Activated naive CD4-positive, alpha-beta T cell treated with anti-CD3 and anti-CD28 coated beads for 36 hours (primary cell): ENCODE results near the gene FKTN. TPM values are rescaled to one million over a fixed set of nuclear protein-coding genes. Genes with fewer than 3 reads are reported as not detected.
"Not testable (repeated sequence)": the region's sequence is repeated elsewhere in the genome, so short reads cannot be mapped to it uniquely, and the experiment has no call there.

Experiments
- CTCF ChIA-PET: fragments of 350-600 bp; sonication (Branson Sonifier 250); formaldehyde crosslinking; loops from one replicate; lab custom pipeline; 2021; ENCODE audit warnings: antibody characterized with exemption; lab: Charles Lee
- DNase-seq: peaks from one replicate; pipeline ENCODE4 v3.0.0-alpha.2; 2020
- H3K27ac Mint-ChIP-seq: one replicate; pipeline ENCODE4 v1.8.0; 2021; ENCODE audit warnings: mild to moderate bottlenecking, mixed read lengths
- H3K27me3 Mint-ChIP-seq: one replicate; pipeline ENCODE4 v1.8.0; 2021; ENCODE audit warnings: low read depth, mixed read lengths
- H3K36me3 Mint-ChIP-seq: one replicate; pipeline ENCODE4 v1.8.0; 2021; ENCODE audit warnings: low read depth, mixed read lengths
- H3K4me1 Mint-ChIP-seq: one replicate; pipeline ENCODE4 v1.8.0; 2021; ENCODE audit warnings: low read depth, mixed read lengths
- H3K4me3 Mint-ChIP-seq: one replicate; pipeline ENCODE4 v1.8.0; 2021; ENCODE audit warnings: mild to moderate bottlenecking, moderate library complexity, mixed read lengths
- H3K9me3 Mint-ChIP-seq: one replicate; pipeline ENCODE4 v1.8.0; 2021; ENCODE audit warnings: mixed read lengths
- intact Hi-C: fragments of 100-400 bp; cut with micrococcal nuclease; formaldehyde crosslinking; loops from one replicate; pipeline ENCODE4 v1.15.1; 2023
- total RNA-seq, 2 experiments: library from RNA; stranded (reverse); gene quantifications; one replicate each; pipeline ENCODE4 v1.2.3, GENCODE V29; 2021

Gene FKTN
- total RNA-seq = 1 to 10 TPM; 8.0 to 9.6 TPM

DNA sequence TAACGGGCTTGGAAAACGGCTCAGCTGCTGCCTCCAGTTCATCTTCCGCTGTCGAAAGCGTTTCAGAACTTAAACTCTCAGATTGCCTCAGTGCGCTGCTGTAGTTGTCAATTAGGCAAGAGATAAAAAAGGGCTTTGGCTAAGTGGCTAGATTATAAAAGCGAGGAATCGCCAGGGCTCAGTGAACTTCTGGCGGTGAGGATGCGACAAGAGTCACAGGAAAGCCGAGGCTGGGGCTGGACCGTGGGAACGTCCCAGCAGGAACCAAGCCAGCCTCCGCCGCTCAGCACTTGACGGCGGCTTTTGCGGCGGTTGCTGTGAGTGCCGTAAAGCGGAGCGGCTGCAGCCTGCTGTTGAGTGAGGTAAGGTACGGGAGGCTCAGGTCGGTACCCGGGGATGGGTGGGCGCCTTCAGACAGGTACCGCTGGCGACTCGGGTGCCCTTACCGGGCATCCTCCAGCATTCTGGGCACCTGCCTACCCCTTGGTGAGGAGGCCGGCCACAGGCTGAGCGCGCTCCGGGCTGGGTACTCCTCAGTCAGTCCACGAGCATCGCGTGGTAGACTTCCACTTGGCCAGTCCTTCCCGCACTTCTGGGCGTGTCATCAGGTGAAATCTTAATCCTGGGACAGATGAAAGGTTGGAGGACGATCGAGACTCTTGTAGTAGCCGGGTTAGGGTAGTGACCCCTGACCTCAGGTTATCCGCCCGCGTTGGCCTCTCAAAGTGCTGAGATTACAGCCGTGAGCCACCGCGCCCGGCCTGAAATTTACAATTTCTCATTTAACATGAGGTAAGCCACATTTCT, at the start of gene FKTN:
Gene FKTN (plus strand): TSS at position 328 of the 807 bp plus-strand sequence. CDS start 16,902 bp downstream, outside the sequence.
- DNase-seq = peak; percentile 88
- intact Hi-C loops = loop anchor here (1.0 to 10.0 kb wide), 8 partner anchors 16 to 1727 kb away; partner anchors contain the start of genes FSD1L, NIPSNAP3A, RAD23B and SLC44A1
- Mint-ChIP-seq H3K27ac (peak within 1 kb of the TSS; percentile 77), H3K4me3 (peak within 1 kb of the TSS; percentile 85), H3K27me3 (no peaks in the 10 kb centered on the region), H3K9me3 (peaks cover 6% of the 10 kb centered on the region), H3K36me3 (peaks cover 24% of the 10 kb centered on the region), H3K4me1 (peaks cover 16% of the 10 kb centered on the region)
- CTCF ChIA-PET = no interaction called here

DNA sequence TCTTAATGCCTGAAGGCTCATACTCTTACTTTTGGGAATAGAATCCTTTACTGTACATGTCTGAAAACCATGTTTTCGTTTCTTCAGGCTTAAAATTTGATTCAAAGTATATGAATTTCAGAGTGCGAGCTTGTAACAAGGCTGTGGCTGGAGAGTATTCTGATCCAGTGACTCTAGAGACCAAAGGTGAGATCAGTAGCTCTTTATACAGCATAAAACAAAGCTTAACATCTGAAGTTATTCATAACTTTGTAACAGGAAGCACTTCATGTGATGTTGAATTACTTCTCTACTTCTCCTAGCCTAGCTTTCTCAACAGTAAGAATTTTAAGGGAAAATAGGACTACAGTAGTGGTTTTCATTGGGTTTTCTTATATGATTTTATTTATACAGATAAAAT, 49.4 kb upstream of the FKTN start:
- intact Hi-C loops = no loop called here
- H3K4me3 Mint-ChIP-seq = no peak overlapping the region
- H3K4me1 Mint-ChIP-seq = no peaks in the 10 kb centered on the region
- no peaks in the 10 kb centered on the region for H3K9me3 Mint-ChIP-seq
- no peaks in the 10 kb centered on the region for H3K36me3 Mint-ChIP-seq
- no peak overlapping the region for H3K27ac Mint-ChIP-seq
- DNase-seq = no peak
- no peaks in the 10 kb centered on the region for H3K27me3 Mint-ChIP-seq
- CTCF ChIA-PET = no interaction called here

DNA sequence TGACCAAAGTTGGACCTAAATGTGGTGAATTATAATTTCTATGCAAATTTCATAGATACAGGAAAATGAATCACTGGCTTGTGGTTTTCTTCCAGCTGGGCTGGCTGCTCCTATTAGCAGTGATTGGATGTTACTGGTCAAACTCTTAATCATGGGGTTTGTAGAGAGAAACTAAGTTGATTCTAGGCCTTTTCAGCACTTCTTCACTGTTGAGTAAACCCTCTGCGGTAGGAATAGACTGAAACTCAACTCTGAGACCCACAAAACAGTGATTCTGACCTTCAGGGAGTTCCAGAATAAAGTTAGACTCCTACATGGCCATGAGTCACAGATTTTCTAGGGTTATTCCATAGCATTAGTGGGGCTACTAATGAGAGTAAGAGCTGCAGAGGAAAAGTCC, 47.9 kb upstream of the FKTN start:
- H3K9me3 Mint-ChIP-seq = no peaks in the 10 kb centered on the region
- H3K27me3 Mint-ChIP-seq = peaks cover 2% of the 10 kb centered on the region
- no peak overlapping the region for H3K4me3 Mint-ChIP-seq
- CTCF ChIA-PET = no interaction called here
- DNase-seq = no peak
- no peak overlapping the region for H3K27ac Mint-ChIP-seq
- no peaks in the 10 kb centered on the region for H3K4me1 Mint-ChIP-seq
- no peaks in the 10 kb centered on the region for H3K36me3 Mint-ChIP-seq
- intact Hi-C loops = no loop called here

DNA sequence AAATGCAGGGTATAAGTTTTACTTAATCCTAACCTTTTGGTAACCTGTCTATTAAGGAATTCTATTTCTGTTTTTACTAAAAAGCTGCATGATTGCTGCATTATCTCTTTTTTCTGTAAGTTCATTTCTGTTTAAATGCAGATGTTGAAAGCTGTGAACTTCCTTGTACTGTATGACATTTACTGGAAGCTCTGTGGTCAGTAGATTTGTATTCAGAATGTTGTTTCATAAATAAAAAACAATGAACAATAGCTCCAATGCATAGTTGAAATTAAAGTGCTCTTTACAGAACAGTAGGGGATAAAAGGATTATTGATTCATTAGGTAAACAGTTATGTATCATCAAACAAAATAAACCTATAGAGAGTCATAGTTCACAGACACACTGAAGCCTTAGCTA, 46.5 kb upstream of the FKTN start:
- Mint-ChIP-seq H3K4me3 (no peak overlapping the region), H3K27ac (no peak overlapping the region), H3K36me3 (no peaks in the 10 kb centered on the region), H3K4me1 (no peaks in the 10 kb centered on the region), H3K9me3 (no peaks in the 10 kb centered on the region), H3K27me3 (peaks cover 2% of the 10 kb centered on the region)
- DNase-seq = no peak
- intact Hi-C loops = no loop called here
- CTCF ChIA-PET = interaction anchor here (0.7 to 1.0 kb wide), 2 partner anchors 126 to 385 kb away, joined by 3 read pairs; no protein-coding TSS in a partner anchor

DNA sequence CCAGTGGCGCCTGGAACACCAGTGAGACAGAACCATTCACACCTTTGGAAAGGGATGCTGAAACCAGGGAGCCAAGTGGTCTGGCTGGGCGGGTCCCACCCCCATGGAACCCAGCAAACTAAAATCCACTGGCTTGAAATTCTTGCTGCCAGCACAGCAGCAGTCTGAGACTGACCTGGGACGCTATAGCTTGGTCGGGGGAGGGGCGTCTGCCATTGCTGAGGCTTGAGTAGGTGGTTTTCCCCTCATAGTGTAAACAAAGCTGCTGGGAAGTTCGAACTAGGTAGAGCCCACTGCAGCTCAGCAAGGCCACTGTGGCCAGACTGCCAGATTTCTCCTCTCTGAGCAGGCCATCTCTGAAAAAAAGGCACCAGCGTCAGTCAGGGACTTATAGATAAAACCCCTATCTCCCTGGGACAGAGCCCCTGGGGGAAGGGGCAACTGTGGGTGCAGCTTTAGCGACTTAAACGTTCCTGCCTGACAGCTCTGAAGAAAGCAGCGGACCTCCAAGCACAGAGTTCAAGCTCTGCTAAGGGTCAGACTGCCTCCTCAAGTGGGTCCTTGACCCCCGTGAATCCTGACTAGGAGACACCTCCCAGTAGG, 42.0 kb upstream of the FKTN start:
- Mint-ChIP-seq H3K4me3 (no peak overlapping the region), H3K27me3 (peaks cover 11% of the 10 kb centered on the region), H3K4me1 (no peaks in the 10 kb centered on the region), H3K9me3 (no peaks in the 10 kb centered on the region), H3K27ac (no peak overlapping the region), H3K36me3 (no peaks in the 10 kb centered on the region)
- DNase-seq = no peak
- intact Hi-C loops = no loop called here
- CTCF ChIA-PET = no interaction called here

DNA sequence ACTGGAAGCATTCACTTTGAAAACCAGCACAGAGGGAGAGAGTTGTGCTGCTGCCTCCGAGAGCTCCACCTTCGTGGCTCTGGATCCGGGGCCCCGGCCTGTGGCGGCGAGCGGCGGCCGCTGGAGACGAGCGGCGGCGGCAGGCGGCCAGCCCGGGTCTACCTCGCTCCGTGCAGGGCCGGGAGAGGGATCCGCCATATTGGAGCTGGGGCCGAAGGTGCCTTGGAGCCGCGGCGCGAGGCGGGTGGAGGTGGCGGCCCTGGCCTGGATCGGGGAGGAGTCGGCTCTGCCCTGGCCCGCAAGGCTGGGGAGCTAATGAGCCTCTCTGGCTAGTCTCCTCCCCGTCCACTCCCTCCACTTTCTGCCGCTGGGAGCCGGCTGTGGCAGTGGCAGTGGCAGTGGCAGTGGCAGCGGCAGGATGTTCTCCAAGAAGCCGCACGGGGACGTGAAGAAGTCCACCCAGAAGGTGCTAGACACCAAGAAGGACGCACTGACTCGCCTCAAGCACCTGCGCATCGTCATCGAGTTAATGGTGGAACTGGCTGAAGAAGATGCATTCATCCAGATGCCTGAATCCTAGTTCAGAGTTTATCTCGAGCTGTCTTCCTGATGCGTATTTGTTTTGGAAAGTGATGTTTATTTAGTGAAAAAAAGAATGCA, 38.1 kb upstream of the FKTN start:
- H3K4me3 Mint-ChIP-seq, H3K4me1 Mint-ChIP-seq, intact Hi-C loops: not testable (repeated sequence)

DNA sequence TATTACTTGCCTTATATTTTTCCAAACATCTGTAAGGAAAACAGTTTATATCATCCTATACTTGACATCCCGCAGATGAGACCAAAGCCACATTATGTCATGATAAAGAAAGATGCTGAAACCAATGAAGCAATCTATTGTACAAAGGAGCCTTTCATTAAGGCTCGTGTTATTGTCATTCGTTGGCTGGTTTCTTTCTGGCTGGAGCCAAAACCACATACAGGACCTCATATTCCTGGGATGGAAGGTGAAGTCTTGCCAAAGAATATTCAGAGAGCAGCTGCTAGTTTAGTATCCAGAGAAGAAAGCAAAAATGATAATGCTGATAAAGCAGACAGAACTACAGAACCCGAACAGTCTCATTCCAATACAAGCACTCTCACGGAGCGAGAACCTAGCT, 36.9 kb upstream of the FKTN start:
- H3K4me3 Mint-ChIP-seq, intact Hi-C loops, DNase-seq, H3K36me3 Mint-ChIP-seq, H3K27ac Mint-ChIP-seq, H3K27me3 Mint-ChIP-seq, CTCF ChIA-PET, H3K9me3 Mint-ChIP-seq, H3K4me1 Mint-ChIP-seq: not testable (repeated sequence)

More for the DNA sequence above, 38.1 kb upstream of the FKTN start:
- H3K9me3 Mint-ChIP-seq, CTCF ChIA-PET, H3K36me3 Mint-ChIP-seq, H3K27me3 Mint-ChIP-seq, H3K27ac Mint-ChIP-seq: not testable (repeated sequence)
- DNase-seq = peak; percentile 14

DNA sequence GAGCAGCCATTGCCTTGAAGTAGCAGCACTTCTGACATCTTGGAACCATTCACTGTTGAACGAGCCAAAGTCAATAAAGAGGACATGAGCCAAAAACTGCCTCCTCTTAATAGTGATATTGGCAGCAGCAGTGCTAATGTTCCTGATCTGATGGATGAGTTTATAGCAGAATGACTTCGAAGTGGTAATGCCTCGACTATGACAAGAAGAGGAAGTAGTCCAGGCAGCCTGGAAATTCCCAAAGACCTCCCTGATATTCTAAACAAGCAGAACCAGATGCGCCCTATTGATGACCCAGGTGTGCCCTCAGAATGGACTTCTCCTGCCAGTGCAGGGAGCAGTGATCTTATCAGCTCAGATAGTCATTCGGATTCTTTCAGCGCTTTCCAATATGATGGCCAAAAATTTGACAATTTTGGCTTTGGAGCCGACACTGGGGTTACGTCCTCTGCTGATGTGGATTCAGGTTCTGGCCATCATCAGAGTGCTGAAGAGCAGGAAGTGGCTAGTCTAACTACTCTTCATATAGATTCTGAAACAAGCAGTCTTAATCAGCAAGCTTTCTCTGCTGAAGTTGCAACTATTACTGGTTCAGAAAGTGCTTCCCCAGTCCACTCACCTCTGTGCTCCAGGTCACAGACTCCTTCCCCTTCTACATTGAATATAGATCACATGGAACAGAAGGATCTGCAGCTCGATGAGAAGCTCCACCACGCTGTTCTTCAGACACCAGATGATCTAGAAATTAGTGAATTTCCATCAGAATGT, 35.1 kb upstream of the FKTN start:
- intact Hi-C loops, H3K9me3 Mint-ChIP-seq, H3K4me1 Mint-ChIP-seq, H3K27ac Mint-ChIP-seq, H3K36me3 Mint-ChIP-seq, H3K27me3 Mint-ChIP-seq, H3K4me3 Mint-ChIP-seq, CTCF ChIA-PET, DNase-seq: not testable (repeated sequence)

DNA sequence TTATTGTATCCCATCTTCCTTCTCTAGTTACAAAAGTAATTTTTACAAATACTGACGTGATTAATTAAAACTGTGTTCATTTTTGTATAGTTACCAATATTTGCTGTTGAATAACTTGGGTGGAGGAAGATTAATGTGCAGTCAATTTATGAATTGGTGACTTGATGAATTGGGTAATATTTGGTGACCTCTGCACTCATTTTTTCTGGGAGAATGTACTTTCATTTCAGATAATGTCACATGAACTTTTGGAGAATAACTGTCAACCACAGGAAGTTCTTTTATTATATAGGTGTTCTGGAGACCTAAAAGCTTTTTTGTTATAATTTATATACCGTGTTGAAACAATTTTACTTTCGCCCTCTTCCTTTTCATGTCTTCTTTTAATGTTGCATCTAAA, 26.4 kb upstream of the FKTN start:
- intact Hi-C loops = no loop called here
- CTCF ChIA-PET = no interaction called here
- no peak for DNase-seq
- H3K27ac Mint-ChIP-seq = no peak overlapping the region
- H3K27me3 Mint-ChIP-seq = peaks cover 2% of the 10 kb centered on the region
- H3K4me1 Mint-ChIP-seq = peaks cover 23% of the 10 kb centered on the region
- no peaks in the 10 kb centered on the region for H3K36me3 Mint-ChIP-seq
- H3K4me3 Mint-ChIP-seq = no peak overlapping the region
- H3K9me3 Mint-ChIP-seq = peaks cover 4% of the 10 kb centered on the region

DNA sequence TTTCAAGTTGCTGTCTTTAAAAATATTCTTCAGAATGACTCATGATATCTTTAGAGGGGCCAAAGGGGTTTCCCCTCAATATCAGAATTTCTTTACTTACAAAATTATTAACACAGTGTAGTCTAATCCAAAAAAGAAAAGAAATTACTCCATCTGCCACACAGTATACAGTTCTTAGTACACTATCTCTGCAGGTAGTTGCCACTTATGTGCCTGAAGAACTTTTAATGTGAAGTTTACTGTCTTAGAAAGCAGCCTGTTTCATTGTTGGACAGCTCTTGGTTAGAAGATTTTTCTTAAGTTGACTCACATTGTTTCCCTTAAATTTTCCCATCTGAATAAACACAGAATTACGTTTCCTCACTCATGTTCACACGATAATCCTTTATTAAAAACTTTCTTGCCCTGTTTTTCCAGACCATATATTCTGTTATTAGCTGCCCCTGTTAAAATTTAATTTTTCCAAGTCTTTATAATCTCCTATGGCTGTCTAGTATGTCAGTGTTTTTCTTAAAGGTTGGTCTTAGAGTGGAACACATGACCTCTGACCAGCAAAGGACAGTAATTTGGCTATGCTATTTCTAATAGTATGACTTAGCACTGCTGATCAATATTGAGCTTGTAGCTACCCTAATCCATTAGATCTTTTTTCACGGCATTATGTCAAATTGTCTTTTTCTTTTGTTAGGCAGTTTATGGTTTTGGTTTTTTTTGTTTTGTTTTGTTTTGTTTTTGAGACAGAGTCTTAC, 21.8 kb upstream of the FKTN start:
- Mint-ChIP-seq H3K36me3 (no peaks in the 10 kb centered on the region), H3K9me3 (no peaks in the 10 kb centered on the region), H3K4me3 (no peak overlapping the region), H3K27me3 (peaks cover 2% of the 10 kb centered on the region), H3K27ac (no peak overlapping the region), H3K4me1 (peaks cover 22% of the 10 kb centered on the region)
- CTCF ChIA-PET = interaction anchor here (0.7 kb wide), 1 partner anchor 211 kb away, joined by 3 read pairs; no protein-coding TSS in a partner anchor
- intact Hi-C loops = no loop called here
- no peak for DNase-seq

DNA sequence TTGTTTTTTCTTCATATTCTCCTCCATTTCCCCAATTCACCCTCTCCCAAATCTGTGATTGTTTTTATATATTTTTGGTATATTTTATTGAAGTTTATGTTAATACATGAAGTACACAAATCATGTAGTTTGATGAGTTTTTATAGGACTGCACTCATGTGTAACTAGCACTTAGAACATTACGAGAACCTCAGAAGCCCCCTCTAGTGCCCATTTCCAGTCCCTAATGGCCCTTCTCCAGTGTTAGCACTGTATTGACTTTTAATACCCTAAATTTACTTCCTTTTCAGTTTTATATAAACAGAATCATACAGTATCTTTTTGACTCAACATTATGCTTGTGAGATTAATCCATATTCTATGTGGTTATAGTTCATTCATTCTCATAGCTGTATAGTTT, 18.5 kb upstream of the FKTN start:
- intact Hi-C loops = no loop called here
- Mint-ChIP-seq H3K36me3 (no peaks in the 10 kb centered on the region), H3K27me3 (peaks cover 5% of the 10 kb centered on the region), H3K9me3 (no peaks in the 10 kb centered on the region), H3K27ac (no peak overlapping the region), H3K4me1 (peaks cover 23% of the 10 kb centered on the region), H3K4me3 (no peak overlapping the region)
- CTCF ChIA-PET = no interaction called here
- no peak for DNase-seq
